GF-D8 (cell line): ENCODE measurements around the gene HOXB8.

Experiments used
- DNase-seq: peaks from one replicate; lab custom pipeline; 2025; lab: John Stamatoyannopoulos, UW

Gene HOXB8

GRCh38 chr17:48637323-48638260, 22.5 kb upstream of the HOXB8 start:
- no peak for DNase-seq

GRCh38 chr17:48636177-48637018, 21.3 kb upstream of the HOXB8 start:
- no peak for DNase-seq

- DNase-seq, result no peak
Measured at GRCh38 chr17:48634493-48635208, 19.6 kb upstream of the HOXB8 start.

- DNase-seq, result no peak
Measured at GRCh38 chr17:48633266-48633677, 18.2 kb upstream of the HOXB8 start.

- no peak for DNase-seq
Measured at GRCh38 chr17:48632579-48633265, 17.6 kb upstream of the HOXB8 start.

GRCh38 chr17:48631693-48632578, 16.8 kb upstream of the HOXB8 start:
- no peak for DNase-seq

- DNase-seq, result no peak
Measured at GRCh38 chr17:48630925-48631692, 16.0 kb upstream of the HOXB8 start.

- no peak for DNase-seq
Measured at GRCh38 chr17:48630009-48630924, 15.2 kb upstream of the HOXB8 start.

GRCh38 chr17:48629411-48629759, 14.3 kb upstream of the HOXB8 start:
- no peak for DNase-seq

- no peak for DNase-seq
Measured at GRCh38 chr17:48628649-48629410, 13.7 kb upstream of the HOXB8 start.

GRCh38 chr17:48627623-48628521, 12.8 kb upstream of the HOXB8 start:
- no peak for DNase-seq

- DNase-seq, result no peak
Measured at GRCh38 chr17:48627118-48627597, 12.1 kb upstream of the HOXB8 start.

GRCh38 chr17:48626245-48627117, 11.4 kb upstream of the HOXB8 start, which contains the start of gene HOXB9:
Gene HOXB9, minus strand, starts transcription at chr17:48626358. Its CDS starts 89 bp downstream, at chr17:48626269.
- DNase-seq, result no peak

GRCh38 chr17:48625495-48626244, 10.6 kb upstream of the HOXB8 start:
- no peak for DNase-seq
